H9 (cell line): ENCODE data around the gene IL12B. TPM values are rescaled to one million over a fixed set of nuclear protein-coding genes. Genes with fewer than 3 reads are reported as not detected.

Source experiments
- DNase-seq: peaks from one replicate; pipeline ENCODE4 v3.0.0-alpha.2; 2017
- H2AFZ ChIP-seq: one replicate; pipeline ENCODE4 v1.6.1; 2013; ENCODE audit warnings: mild to moderate bottlenecking, low read length, control low read depth, moderate library complexity
- H2AK5ac ChIP-seq: 2 replicates; pipeline ENCODE4 v1.6.1; 2013; ENCODE audit warnings: low read length, control low read depth, mixed read lengths; ENCODE audit not compliant: insufficient read length
- H2BK120ac ChIP-seq: one replicate; pipeline ENCODE4 v1.6.1; 2013; ENCODE audit warnings: low read depth, mild to moderate bottlenecking, low read length, control low read depth, inconsistent platforms; ENCODE audit not compliant: poor library complexity, severe bottlenecking
- H2BK12ac ChIP-seq: 2 replicates; pipeline ENCODE4 v1.6.1; 2013; ENCODE audit warnings: low read length, control low read depth, mixed read lengths, low read depth; ENCODE audit not compliant: insufficient read length
- H2BK15ac ChIP-seq: 2 replicates; pipeline ENCODE4 v1.6.1; 2013; ENCODE audit warnings: low read depth, low read length, control low read depth
- H2BK20ac ChIP-seq: one replicate; pipeline ENCODE4 v1.6.1; 2013; ENCODE audit warnings: low read depth, mild to moderate bottlenecking, low read length, control low read depth, inconsistent platforms; ENCODE audit not compliant: poor library complexity, severe bottlenecking
- H2BK5ac ChIP-seq: 2 replicates; pipeline ENCODE4 v1.6.1; 2013; ENCODE audit warnings: low read length, control low read depth, mixed read lengths; ENCODE audit not compliant: insufficient read length
- H3K14ac ChIP-seq: 2 replicates; pipeline ENCODE4 v1.6.1; 2013; ENCODE audit warnings: low read length, control low read depth; ENCODE audit not compliant: insufficient read depth
- H3K18ac ChIP-seq: 2 replicates; pipeline ENCODE4 v1.6.1; 2013; ENCODE audit warnings: low read depth, mild to moderate bottlenecking, mixed read lengths, low read length, control low read depth; ENCODE audit not compliant: insufficient read length
- H3K23ac ChIP-seq: 2 replicates; pipeline ENCODE4 v1.6.1; 2013; ENCODE audit warnings: low read length, control low read depth, mixed read lengths, low read depth; ENCODE audit not compliant: insufficient read length
- H3K23me2 ChIP-seq: 2 replicates; pipeline ENCODE4 v1.6.1; 2013; ENCODE audit warnings: low read depth, mild to moderate bottlenecking, mixed read lengths, low read length, control low read depth; ENCODE audit not compliant: insufficient read length, poor library complexity, severe bottlenecking
- H3K27ac ChIP-seq: 2 replicates; pipeline ENCODE4 v1.5.1; 2013; ENCODE audit warnings: low read length, control low read depth, mixed read lengths, low read depth; ENCODE audit not compliant: insufficient read length
- H3K27me3 ChIP-seq: 2 replicates; pipeline ENCODE4 v1.6.1; 2013; ENCODE audit warnings: low read length, control low read depth, inconsistent platforms; ENCODE audit not compliant: insufficient read depth
- H3K4ac ChIP-seq: 2 replicates; pipeline ENCODE4 v1.6.1; 2013; ENCODE audit warnings: low read depth, mild to moderate bottlenecking, control low read depth, inconsistent platforms, low read length, moderate library complexity
- H3K4me1 ChIP-seq: 2 replicates; pipeline ENCODE4 v1.6.1; 2013; ENCODE audit warnings: low read length, control low read depth, inconsistent platforms; ENCODE audit not compliant: insufficient read depth
- H3K4me2 ChIP-seq: 2 replicates; pipeline ENCODE4 v1.6.1; 2013; ENCODE audit warnings: low read length, control low read depth, mixed read lengths; ENCODE audit not compliant: insufficient read length, insufficient read depth
- H3K56ac ChIP-seq: 2 replicates; pipeline ENCODE4 v1.6.1; 2013; ENCODE audit warnings: low read depth, mild to moderate bottlenecking, mixed read lengths, low read length, control low read depth; ENCODE audit not compliant: insufficient read length
- H3K79me1 ChIP-seq: 2 replicates; pipeline ENCODE4 v1.6.1; 2013; ENCODE audit warnings: low read depth, mild to moderate bottlenecking, moderate library complexity, low read length, control low read depth, inconsistent platforms; ENCODE audit not compliant: insufficient read depth, poor library complexity, severe bottlenecking
- H3K79me2 ChIP-seq: 2 replicates; pipeline ENCODE4 v1.6.1; 2013; ENCODE audit warnings: low read length, control low read depth, inconsistent platforms; ENCODE audit not compliant: insufficient read depth
- H3K9ac ChIP-seq: 2 replicates; pipeline ENCODE4 v1.6.1; 2013; ENCODE audit warnings: low read length, control low read depth, mixed read lengths; ENCODE audit not compliant: insufficient read length; ENCODE audit errors: extremely low read depth
- H3K9me3 ChIP-seq: one replicate; pipeline ENCODE4 v1.6.1; 2013; ENCODE audit warnings: low read depth, low read length, inconsistent platforms; ENCODE audit not compliant: control insufficient read depth
- H3T11ph ChIP-seq: one replicate; pipeline ENCODE4 v1.6.1; 2013; ENCODE audit warnings: mild to moderate bottlenecking, low read length, control low read depth, inconsistent platforms
- H4K20me1 ChIP-seq: one replicate; pipeline ENCODE4 v1.6.1; 2013; ENCODE audit not compliant: control insufficient read depth, insufficient read length, insufficient read depth
- H4K5ac ChIP-seq: 2 replicates; pipeline ENCODE4 v1.6.1; 2013; ENCODE audit warnings: low read depth, mild to moderate bottlenecking, mixed read lengths, low read length, control low read depth; ENCODE audit not compliant: insufficient read length
- H4K8ac ChIP-seq: replicated peaks from 2 replicates; pipeline ENCODE4 v1.6.1; 2013; ENCODE audit warnings: low read length, control low read depth, mixed read lengths, low read depth; ENCODE audit not compliant: insufficient read length
- H4K91ac ChIP-seq: 2 replicates; pipeline ENCODE4 v1.6.1; 2013; ENCODE audit warnings: low read depth, mild to moderate bottlenecking, moderate library complexity, mixed read lengths, low read length, control low read depth; ENCODE audit not compliant: insufficient read length
- H3K27ac Mint-ChIP-seq, 3 experiments: 2 replicates in 2 of 3; 3 replicates in 1 of 3; pipeline ENCODE4 v1.8.0; 2020 to 2021; ENCODE audit warnings: mixed read lengths in 3 of 3, mild to moderate bottlenecking in 1 of 3, moderate library complexity in 1 of 3
- H3K27me3 Mint-ChIP-seq: 2 replicates; pipeline ENCODE4 v1.8.0; 2021; ENCODE audit warnings: low read depth, mild to moderate bottlenecking, moderate library complexity, mixed read lengths
- H3K36me3 Mint-ChIP-seq, 3 experiments: 2 replicates in 2 of 3; 3 replicates in 1 of 3; pipeline ENCODE4 v1.8.0; 2020 to 2021; ENCODE audit warnings: low read depth in 3 of 3, mixed read lengths in 3 of 3; ENCODE audit not compliant: insufficient read depth in 1 of 3
- H3K4me1 Mint-ChIP-seq, 2 experiments: 2 replicates each; pipeline ENCODE4 v1.8.0; 2020; ENCODE audit warnings: mixed read lengths in 2 of 2
- H3K4me3 Mint-ChIP-seq, 2 experiments: 2 replicates in 1 of 2; 3 replicates in 1 of 2; pipeline ENCODE4 v1.8.0; 2020 to 2021; ENCODE audit warnings: mild to moderate bottlenecking in 2 of 2, mixed read lengths in 2 of 2, moderate library complexity in 1 of 2
- H3K9me3 Mint-ChIP-seq, 2 experiments: 2 replicates in 1 of 2; 3 replicates in 1 of 2; pipeline ENCODE4 v1.8.0; 2020; ENCODE audit warnings: mild to moderate bottlenecking in 2 of 2, mixed read lengths in 2 of 2, moderate library complexity in 1 of 2
- CTCF ChIP-seq: fragments of 200-600 bp; sonication (generic); conservative IDR thresholded peaks from 3 replicates; pipeline ENCODE4 v1.8.0; 2021; ENCODE audit warnings: antibody characterized with exemption, mild to moderate bottlenecking
- total RNA-seq: library from RNA; stranded (reverse); gene quantifications from 2 replicates; pipeline ENCODE4 v1.2.1, GENCODE V29; 2021

IL12B gene
- total RNA-seq, 1 experiment from 2014 or later: not detected

- Histone ChIP-seq H2BK5ac (no peak overlapping the region), H3K79me2 (no peaks in the 10 kb centered on the region), H3K23me2 (no peaks in the 10 kb centered on the region), H3K9me3 (no peaks in the 10 kb centered on the region), H3K27ac (no peak overlapping the region), H4K8ac (no peak overlapping the region), H2BK15ac (no peak overlapping the region), H4K20me1 (no peaks in the 10 kb centered on the region), H4K91ac (no peak overlapping the region), H3K4ac (no peak overlapping the region), H2AK5ac (no peak overlapping the region), H3K14ac (no peak overlapping the region), H3K18ac (no peak overlapping the region), H3K56ac (no peak overlapping the region), H2AFZ (no peak overlapping the region), H4K5ac (no peak overlapping the region), H3K4me1 (no peaks in the 10 kb centered on the region), H3K23ac (no peak overlapping the region), H3K9ac (no peak overlapping the region), H3T11ph (no peak overlapping the region), H3K79me1 (no peaks in the 10 kb centered on the region), H2BK20ac (no peak overlapping the region), H2BK12ac (no peak overlapping the region), H3K4me2 (no peak overlapping the region), H3K27me3 (no peaks in the 10 kb centered on the region), H2BK120ac (no peak overlapping the region)
- Mint-ChIP-seq H3K27me3 (peaks cover 9% of the 10 kb centered on the region), H3K36me3 (no peaks in the 10 kb centered on the region), H3K27ac (no peak overlapping the region), H3K9me3 (no peaks in the 10 kb centered on the region), H3K4me3 (no peak overlapping the region), H3K4me1 (no peaks in the 10 kb centered on the region; a peak in 1 of 4 replicates)
- TF ChIP-seq CTCF: no peak
- DNase-seq: no peak
Measured at GRCh38 chr5:159338118-159338517, 7.8 kb upstream of the IL12B start.
